ENCODE results near the gene AKAP6.
"Not testable (repeated sequence)": the region's sequence is repeated elsewhere in the genome, so short reads cannot be mapped to it uniquely, and the experiment has no call there.

AKAP6 gene

DNA sequence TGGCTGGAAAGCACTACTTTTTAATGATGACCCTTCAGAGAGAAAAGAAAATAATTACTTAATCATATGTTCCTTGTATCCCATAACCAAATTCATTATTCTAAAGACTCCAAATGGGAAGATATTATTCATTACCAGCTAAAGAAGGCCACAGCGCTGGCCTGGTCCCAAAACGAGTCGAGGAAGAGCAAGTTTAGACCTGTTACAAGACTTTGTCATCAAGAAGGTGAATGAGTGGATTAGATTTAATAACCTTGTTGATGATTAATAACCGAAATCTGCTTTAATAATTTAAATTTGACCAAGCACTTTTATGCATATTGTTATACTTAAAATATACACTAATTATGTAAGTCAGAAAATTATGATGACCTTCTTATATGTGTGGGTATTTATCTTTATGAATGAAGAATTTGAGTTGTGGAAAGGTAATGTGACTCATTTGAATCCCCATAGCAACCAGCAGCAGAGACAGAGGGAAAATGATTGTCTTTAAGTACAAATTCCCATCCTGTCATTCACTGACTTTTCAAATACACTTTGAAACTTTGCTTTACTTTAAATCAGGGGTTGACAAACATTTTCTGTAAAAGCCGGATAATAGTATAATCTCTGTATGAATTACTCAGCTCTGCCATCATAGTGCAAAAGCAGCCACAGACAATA is 409.2 kb downstream of the AKAP6 start:
- DNase-seq (ENCODE audit: low read depth in 2 of 2, low spot score in 1 of 2): no peak

DNA sequence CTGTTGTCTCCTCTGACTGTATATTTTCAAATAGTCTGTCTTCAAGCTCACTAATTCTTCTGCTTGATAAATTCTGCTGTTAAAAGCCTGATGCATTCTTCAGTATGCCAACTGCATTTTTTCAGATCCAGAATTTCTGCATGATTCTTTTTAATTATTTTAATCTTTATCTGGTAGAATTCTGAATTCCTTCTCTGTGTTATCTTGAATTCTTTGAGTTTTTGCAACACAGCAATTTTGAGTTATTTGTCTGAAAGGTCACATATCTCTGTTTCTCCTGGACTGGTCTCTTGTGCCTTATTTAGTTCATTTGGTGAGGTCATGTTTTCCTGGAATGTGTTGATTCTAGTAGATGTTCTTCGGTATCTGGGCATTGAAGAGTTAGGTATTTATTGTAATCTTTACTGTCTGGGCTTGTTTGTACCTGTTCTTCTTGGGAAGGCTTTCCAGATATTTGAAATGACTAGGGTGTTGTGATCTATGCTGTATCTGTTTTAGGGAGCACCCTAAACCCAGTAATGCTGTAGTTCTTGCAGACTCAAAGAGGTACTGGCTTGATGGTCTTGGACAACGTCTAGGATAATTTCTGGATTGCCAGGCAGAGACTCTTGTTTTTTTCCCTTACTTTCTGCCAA is 415.8 kb downstream of the AKAP6 start:
- no peak for DNase-seq (ENCODE audit: low read depth in 2 of 2, low spot score in 1 of 2)

DNA sequence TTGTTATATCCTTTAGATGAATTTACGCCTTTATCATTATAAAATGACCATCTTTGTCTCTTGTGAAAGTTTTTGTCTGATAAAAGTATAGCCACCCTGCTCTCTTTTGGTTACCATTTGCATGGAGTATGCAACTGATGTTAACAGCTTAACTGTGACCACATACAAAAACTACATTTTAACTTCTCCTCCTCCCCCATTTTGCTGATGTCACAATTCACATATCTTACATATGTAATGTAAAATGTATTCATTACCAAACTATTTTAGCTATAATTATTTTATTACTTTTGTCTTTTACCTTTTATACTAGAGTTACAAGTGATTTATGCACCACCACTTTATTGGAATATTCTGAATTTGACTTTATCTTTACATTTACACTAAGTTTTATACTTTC is 425.1 kb downstream of the AKAP6 start:
- DNase-seq (ENCODE audit: low read depth in 2 of 2, low spot score in 1 of 2): no peak

DNA sequence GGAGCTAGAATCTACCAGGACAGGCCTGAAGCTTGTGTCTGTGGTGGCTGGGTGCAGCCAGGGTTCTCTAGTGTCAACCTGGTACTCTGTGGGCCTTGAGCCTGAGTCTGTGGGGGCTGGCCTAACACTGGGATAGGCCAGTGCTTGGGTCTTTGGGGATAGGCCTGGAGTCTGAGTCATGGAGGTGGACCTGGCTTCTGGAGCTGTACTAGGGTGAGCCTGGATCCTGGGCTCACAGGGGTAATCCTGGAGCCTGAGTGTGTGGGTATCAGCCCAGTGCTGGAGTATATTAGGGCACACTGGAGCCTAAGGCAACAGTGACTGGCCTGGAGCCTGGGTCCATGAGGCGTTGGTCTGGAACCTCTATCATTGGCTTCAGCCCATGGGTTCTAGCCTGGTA is 427.1 kb downstream of the AKAP6 start:
- no peak for DNase-seq (ENCODE audit: low read depth in 2 of 2, low spot score in 1 of 2)

DNA sequence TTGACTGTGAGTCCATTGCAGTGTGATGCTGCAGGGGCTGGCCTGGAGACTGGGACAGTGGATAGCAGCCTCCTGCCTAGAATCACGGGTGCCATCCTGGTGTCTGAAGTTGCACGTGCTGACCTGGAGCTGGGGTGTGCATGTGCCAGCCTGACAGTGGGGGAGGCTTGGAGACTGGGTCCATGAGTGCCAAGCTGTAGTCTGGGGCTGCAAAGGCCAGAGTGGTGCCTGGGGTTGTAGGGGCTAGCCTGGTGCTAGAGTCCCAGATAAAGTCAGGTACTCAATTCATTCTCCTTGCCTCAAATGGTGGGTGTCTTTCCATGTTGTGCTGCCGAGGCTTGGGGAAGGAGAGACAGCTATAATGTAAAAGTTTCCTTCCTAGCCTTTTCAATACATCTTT is 427.7 kb downstream of the AKAP6 start:
- no peak for DNase-seq (ENCODE audit: low read depth in 2 of 2, low spot score in 1 of 2)

DNA sequence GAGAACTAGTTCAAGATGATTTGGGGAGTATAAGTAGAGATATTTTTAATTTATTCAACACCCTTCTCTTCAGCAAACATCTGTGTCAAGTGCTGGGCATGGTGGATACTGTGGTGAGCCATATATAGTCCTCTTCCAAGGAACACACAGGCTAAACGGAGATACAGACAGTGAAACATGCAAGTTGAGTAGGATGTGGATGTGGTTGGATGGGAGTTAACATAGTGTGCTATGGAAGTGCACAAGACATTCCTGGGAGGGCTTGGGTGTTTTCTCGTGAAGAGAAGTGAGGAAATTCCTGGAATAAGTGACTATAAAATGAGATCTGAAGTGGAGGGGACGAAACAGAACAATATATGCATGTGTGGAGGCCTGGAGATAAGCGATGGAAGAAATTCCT is 428.5 kb downstream of the AKAP6 start:
- DNase-seq (ENCODE audit: low read depth in 2 of 2, low spot score in 1 of 2): no peak

DNA sequence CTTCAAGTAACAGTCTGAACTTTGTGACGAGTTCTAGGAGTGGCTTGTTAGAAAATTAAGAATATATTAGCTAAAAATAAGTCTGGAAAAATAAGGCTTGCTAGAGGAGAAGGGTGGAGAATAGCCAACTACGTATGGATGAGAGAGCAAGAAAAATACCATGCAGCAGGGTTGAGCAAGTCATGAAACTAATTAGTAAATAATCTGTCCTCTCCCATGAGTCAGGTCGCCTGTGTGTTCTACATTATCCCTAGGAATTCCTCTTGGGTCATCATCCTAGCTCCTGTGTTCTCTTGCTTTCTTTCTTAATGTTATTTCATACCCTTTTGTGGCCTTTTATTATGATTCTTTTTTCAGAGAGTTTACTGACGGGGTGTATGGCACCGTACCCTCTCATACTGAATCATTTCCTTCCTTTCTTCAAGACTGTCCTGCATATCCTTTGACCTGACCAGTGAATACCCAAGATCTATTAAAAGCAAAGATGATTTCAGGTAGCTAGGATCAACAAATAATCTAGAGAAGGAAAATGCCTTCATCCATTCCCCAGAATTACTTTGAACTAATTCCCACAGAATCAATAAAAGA is 432.4 kb downstream of the AKAP6 start:
- DNase-seq (ENCODE audit: low read depth in 2 of 2, low spot score in 1 of 2): no peak

DNA sequence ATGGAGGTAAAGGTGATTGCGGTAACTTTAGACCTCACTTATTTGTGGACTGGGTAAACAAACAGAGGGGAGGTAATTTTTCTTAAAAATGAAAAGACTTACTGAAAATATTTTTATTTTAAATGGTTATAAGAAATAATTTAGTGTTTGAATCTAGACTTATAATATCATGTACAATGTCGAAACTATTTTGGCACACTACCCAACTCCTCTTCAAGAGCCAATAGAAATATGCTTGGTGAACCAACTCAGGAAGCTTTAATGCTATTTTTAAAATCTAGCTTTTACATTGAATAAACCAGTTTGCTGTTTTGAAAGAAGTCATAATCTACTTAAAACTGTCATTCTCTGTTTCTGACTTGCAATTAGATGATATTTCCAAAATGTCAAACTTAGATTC is 433.8 kb downstream of the AKAP6 start:
- no peak for DNase-seq (ENCODE audit: low read depth in 2 of 2, low spot score in 1 of 2)

DNA sequence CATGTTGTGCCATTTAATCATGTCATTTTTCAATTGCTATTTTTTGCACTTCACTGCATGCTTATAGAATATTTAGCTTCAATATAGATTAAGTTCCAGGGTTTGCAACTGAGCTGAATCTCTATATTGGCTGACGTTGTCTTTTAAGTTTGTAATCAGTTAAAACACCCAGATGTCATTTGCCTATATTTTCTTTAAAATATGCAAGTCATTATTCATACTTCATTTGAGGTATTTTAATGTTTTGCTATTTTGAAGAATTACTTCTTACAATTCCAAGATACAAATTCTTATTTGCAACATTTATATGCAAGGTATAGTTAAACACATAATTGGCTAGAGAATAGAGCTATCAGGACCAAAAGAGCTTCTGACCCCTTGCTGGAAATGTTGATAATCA is 434.6 kb downstream of the AKAP6 start:
- no peak for DNase-seq (ENCODE audit: low read depth in 2 of 2, low spot score in 1 of 2)

DNA sequence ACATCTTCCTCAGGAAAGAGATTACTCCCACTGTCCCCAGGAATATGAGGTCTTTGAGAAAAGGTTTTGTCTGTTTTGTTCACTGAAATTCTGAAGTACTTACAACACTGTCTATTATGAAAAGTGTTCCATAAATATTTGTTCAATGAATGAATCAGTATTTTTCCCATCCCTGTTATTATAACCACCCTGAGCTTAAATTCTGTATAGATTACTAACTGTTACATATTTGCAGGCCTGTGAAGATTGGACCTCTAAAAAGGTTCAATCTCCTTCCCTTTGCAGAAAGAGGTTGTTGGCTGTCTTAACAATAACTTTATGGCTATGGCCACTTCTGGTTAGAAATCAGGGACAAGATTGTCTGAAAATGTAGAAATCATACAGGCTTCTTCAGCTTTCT is 435.0 kb downstream of the AKAP6 start:
- no peak for DNase-seq (ENCODE audit: low read depth in 2 of 2, low spot score in 1 of 2)

DNA sequence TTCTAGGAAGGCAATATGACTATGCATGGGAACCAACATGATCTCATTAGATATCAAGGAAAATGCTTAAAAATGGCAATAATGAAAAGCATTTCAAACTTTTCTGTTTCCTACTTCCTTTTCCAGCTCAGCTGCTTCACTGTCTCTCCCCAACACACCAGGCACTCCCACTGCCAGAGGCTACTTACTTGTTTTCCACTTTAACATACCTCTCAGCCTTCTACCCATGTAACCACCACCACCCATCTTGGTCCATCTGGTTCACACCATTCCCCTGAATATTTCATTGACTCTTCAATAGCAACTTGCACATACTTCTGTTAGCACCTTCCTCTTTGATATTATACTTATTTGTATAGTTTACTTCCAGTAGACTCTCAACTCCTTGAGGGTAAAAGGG is 441.3 kb downstream of the AKAP6 start:
- DNase-seq (ENCODE audit: low read depth in 2 of 2, low spot score in 1 of 2): no peak

DNA sequence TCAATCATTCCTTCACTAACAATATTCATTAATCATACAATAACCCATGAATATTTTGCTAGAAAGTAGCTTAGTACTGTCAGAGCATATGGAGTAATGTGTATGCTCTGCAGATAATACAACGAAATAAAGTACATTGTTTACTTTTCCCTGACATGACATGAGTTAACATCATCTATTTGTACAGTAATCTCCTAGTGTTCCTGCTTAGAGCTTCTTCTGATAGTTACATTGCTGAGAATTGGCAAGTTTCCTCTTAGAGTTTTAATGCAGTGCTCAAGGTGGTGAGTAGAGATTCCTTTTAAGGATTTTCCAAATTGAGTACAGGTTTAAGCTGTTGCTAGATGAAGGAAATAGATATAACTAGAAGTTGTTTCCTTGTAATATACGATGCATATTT is 445.1 kb downstream of the AKAP6 start:
- no peak for DNase-seq (ENCODE audit: low read depth in 2 of 2, low spot score in 1 of 2)

DNA sequence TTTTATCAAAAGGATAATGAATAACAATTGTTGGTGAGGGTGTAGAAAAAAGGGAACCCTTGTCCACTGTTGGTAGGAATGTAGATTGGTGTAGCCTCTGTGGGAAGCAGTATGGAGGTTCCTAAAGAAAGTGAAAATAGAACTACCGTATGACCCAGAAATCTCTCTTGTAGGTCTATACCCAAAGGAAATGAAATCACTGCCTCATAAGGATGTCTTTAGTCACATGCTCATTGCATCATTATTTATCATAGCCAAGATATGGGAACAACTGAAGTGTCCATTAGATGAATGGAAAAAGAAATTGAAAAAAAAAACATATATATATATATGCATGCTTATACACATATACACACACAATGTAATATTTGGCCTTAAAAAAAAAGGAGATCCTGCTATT is 450.7 kb downstream of the AKAP6 start:
- no peak for DNase-seq (ENCODE audit: low read depth in 2 of 2, low spot score in 1 of 2)

DNA sequence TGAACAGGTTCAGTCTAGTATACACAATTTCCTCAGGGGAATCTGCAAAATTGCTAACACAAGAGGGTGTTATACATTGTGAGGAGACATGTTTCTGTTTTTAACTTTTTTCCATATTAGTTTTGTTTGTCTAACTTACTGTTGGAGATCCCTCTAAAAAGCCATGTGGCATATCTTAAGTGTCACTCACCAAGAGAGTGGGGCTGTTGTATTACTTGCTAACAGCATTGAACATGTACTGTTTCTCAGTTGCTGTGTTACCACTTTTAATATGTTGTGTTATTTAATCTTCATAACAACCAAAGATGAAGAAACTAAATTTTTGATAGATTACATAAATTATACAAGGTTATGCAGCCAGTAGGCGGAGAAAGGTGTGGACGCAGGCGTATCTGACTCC is 455.3 kb downstream of the AKAP6 start:
- no peak for DNase-seq (ENCODE audit: low read depth in 2 of 2, low spot score in 1 of 2)

DNA sequence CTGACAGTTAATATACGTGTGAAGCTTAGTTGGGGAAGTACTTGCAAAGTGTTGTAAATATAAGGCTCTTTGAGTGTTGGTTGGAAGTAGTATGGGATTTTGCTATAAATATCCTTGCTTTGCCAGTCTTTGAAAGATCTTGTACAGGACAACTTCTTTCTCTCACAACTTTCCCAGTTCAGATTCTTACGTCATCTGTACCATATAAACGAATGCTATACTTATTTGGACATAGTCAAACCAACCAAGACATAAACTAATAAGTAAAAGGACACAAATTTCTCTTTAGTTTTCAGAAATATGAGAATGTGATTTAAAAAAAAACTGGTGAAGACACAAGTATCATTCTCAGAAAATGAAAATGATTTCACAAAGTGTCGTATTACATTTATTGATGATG is 456.5 kb downstream of the AKAP6 start:
- no peak for DNase-seq (ENCODE audit: low read depth in 2 of 2, low spot score in 1 of 2)

DNA sequence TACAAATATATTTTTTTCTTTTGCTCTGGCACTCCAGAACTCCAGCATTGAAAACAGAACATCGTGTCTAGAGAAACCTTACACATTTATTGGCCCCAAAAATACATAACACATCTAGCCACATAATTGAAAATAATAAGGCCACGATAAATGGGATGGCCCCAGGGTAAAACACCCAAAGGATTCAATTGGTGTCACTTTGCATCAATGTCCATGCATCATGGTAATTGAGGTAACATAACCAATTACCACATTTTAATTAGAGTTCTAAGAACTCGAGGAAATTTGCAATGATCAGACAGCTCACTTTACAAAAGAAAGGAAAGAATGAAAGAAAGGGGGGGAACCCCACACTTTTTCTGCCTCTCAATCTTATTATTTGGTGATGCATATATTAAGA is 457.8 kb downstream of the AKAP6 start:
- DNase-seq (ENCODE audit: low read depth in 2 of 2, low spot score in 1 of 2): no peak

DNA sequence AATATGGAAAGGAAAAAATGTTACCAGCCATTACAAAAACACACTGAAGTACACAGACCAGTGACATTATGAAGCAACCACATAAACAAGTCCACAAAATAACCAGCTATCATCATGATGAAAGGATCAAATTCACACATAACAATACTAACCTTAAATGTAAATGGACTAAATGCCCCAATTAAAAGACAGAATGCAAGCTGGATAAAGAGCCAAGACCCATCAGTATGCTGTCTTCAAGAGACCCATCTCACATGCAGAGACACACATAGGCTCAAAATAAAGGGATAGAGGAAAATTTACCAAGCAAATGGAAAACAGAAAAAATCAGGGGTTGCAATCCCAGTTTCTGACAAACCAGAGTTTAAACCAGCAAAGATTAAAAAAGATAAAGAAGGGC is 463.9 kb downstream of the AKAP6 start:
- not testable (repeated sequence) for DNase-seq (ENCODE audit: low read depth in 2 of 2, low spot score in 1 of 2)

DNA sequence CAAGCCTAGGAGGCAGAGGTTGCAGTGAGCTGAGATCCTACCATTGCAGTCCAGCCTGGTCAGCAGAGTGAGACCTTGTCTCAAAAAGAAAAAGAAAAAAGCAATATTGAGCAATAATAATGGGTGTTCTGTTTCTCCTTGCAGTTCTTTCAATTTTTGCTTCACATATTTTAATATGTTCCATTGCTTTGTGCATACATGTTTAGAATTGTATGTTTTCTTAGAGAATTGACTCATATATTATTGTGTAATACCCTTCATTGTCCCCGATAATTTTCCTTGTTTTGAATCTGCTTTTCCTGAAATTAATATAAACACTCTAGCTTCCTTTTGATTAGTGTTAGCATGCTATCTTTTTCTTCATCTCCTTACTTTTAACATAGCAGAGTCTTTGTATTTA is 471.2 kb downstream of the AKAP6 start:
- no peak for DNase-seq (ENCODE audit: low read depth in 2 of 2, low spot score in 1 of 2)

DNA sequence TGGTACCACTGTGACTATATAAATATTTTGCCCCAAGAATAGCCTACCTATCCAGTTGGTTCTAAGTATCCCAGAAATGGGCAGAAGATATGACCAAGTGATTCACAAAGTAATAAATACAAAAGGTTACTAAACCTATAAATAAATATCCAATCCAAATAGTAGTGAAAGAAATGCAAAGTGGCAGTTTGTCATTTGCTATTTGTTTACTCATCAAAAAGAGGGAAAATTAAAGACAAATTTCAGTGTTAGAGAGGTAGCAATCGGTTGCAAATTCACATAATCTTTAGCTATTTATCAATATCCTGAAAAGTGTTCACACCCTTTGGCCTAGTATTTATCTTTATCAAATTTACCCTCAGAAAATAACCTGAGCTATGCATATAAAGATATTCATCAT is 473.2 kb downstream of the AKAP6 start:
- DNase-seq (ENCODE audit: low read depth in 2 of 2, low spot score in 1 of 2): no peak

DNA sequence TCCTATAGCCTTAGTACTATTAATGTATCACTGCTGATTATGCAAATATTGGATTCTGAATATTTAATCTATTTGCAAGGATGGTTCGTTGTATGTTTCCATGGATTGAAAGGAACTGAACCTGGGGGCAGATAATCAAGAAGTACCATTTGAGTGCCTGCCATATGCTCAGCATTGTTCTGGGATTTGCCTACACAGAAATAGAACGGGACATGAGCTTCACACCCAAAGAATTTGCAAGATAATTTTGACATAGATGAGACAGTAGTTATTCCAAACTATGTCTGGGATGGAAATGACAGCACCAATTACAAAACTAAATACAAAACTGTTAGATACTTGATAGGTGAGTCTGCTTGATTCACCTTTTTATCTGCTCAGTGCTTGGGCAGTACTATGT is 476.9 kb downstream of the AKAP6 start:
- no peak for DNase-seq (ENCODE audit: low read depth in 2 of 2, low spot score in 1 of 2)

DNA sequence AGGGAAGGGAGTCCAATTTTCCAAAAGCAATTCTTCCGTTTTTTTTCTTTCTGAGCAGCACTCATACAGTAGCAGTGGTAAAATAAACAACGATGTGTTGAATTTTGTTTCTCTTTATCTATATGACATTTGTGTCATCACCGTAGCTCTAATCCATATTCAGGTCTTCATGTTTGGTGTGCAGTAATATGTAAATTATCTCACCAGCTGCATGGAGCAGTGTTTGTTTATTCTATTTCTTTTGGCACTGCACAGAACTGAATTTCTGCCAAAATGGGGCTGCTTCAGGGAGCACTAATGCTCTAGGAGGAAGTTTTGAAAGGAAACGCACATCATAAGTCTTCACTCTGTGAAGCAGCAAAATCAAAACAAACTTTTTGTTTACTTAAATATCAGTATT is 479.5 kb downstream of the AKAP6 start:
- no peak for DNase-seq (ENCODE audit: low read depth in 2 of 2, low spot score in 1 of 2)

DNA sequence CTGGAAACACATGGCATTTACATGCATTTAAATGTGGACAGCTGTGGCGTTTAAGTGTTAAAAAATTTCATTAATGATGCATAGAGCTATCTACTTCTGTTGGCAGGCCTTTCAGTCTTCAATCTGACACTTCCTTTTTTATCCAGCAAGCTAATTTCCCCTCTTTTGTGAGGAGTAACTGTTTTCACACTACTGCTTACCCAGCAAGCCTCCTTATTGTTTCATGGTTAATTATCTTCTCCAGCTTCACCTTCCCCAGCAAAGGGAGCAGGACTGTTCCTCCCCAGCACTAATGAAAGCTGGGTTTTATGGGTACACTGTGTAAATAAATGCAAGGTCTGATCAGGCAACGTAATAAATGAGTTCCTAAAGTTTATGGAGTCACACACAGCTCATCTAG is 480.2 kb downstream of the AKAP6 start:
- no peak for DNase-seq (ENCODE audit: low read depth in 2 of 2, low spot score in 1 of 2)

DNA sequence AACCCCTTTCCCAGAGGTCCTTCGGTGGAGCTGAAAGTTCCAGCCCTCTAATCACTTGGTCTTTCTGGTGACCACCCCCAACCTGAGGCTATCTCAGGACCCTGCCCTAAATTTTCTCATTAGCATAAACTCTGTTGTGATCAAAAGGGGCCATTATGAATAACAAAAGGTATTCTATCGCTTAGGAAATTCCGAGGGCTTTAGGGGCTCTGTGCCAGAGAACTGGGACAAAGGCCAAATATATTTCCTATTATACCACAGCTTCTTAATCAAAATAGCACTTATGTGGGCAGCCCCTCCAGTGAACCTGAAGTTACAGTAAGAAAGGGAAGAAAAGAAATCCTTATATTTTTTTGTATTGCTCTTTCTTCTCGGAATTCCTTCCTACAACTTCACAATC is 484.3 kb downstream of the AKAP6 start:
- no peak for DNase-seq (ENCODE audit: low read depth in 2 of 2, low spot score in 1 of 2)
